HCT116 (cell line): Measurements from ENCODE around the gene IL15RA.

ENCODE experiments used
- ATF3 ChIP-seq: IDR thresholded peaks from 2 replicates; pipeline ENCODE4 v1.6.1; 2012
- CTCF ChIP-seq, 3 experiments: fragments of 200-600 bp in 1 of 3; sonication (generic) in 1 of 3; IDR thresholded peaks in 2 of 3; conservative IDR thresholded peaks in 1 of 3; 2 replicates each; pipeline ENCODE4 v1.5.1; 2012 to 2017; ENCODE audit warnings: low read depth in 2 of 3, low read length in 2 of 3, antibody characterized with exemption in 1 of 3, borderline replicate concordance in 1 of 3, control low read depth in 1 of 3, mild to moderate bottlenecking in 1 of 3, mixed read lengths in 1 of 3, mixed run types in 1 of 3, moderate library complexity in 1 of 3; ENCODE audit not compliant: insufficient read depth in 1 of 3
- EZH2phosphoT487 ChIP-seq: fragments of 200-600 bp; IDR thresholded peaks from 2 replicates; pipeline ENCODE4 v1.6.1; 2018; ENCODE audit warnings: antibody characterized with exemption, borderline replicate concordance
- JUND ChIP-seq: IDR thresholded peaks from 2 replicates; pipeline ENCODE4 v1.6.1; 2012
- POLR2A ChIP-seq: IDR thresholded peaks from 2 replicates; pipeline ENCODE4 v1.7.0; 2011; ENCODE audit warnings: borderline replicate concordance; ENCODE audit not compliant: insufficient read depth, insufficient read length; ENCODE audit errors: extremely low read depth
- POLR2AphosphoS5 ChIP-seq: IDR thresholded peaks from 2 replicates; pipeline ENCODE4 v1.6.1; 2011; ENCODE audit warnings: mild to moderate bottlenecking, low read depth, low read length, moderate library complexity

GRCh38 chr10:5958675-5959074, 18.7 kb downstream of the IL15RA start:
- no peak for TF ChIP-seq JUND
- TF ChIP-seq POLR2A, result no peak
- no peak for TF ChIP-seq EZH2phosphoT487
- no peak for TF ChIP-seq POLR2AphosphoS5
- no peak for TF ChIP-seq CTCF (IDR thresholded peaks at IDR 0.05 in 2 of 3, conservative IDR thresholded peaks at IDR 0.05 in 1 of 3; ENCODE audit: borderline replicate concordance in 1 of 3, insufficient read depth in 1 of 3, low read depth in 2 of 3, low read length in 2 of 3)
- TF ChIP-seq ATF3, result no peak
